Activated naive CD8-positive, alpha-beta T cell treated with anti-CD3 and anti-CD28 coated beads, Interleukin-2, amount 50 U/mL, for 24 hours (primary cell): ENCODE results near the gene DNAJC18.

Source experiments
- ATAC-seq: fragments of 150-1000 bp; cut with Tn5 transposase; one replicate; pipeline ENCODE4 v1.10.0; 2021
- DNase-seq: peaks from one replicate; pipeline ENCODE4 v3.0.0; 2021
- H3K27ac Mint-ChIP-seq: one replicate; pipeline ENCODE4 v1.8.0; 2021; ENCODE audit warnings: mild to moderate bottlenecking, mixed read lengths
- H3K27me3 Mint-ChIP-seq: one replicate; pipeline ENCODE4 v1.8.0; 2021; ENCODE audit warnings: mixed read lengths
- H3K36me3 Mint-ChIP-seq: one replicate; pipeline ENCODE4 v1.8.0; 2021; ENCODE audit warnings: low read depth, mixed read lengths
- H3K4me1 Mint-ChIP-seq: one replicate; pipeline ENCODE4 v1.8.0; 2021; ENCODE audit warnings: mixed read lengths
- H3K4me3 Mint-ChIP-seq: one replicate; pipeline ENCODE4 v1.8.0; 2021; ENCODE audit warnings: mild to moderate bottlenecking, moderate library complexity, mixed read lengths
- H3K9me3 Mint-ChIP-seq: one replicate; pipeline ENCODE4 v1.8.0; 2021; ENCODE audit warnings: mixed read lengths

Gene DNAJC18

DNA sequence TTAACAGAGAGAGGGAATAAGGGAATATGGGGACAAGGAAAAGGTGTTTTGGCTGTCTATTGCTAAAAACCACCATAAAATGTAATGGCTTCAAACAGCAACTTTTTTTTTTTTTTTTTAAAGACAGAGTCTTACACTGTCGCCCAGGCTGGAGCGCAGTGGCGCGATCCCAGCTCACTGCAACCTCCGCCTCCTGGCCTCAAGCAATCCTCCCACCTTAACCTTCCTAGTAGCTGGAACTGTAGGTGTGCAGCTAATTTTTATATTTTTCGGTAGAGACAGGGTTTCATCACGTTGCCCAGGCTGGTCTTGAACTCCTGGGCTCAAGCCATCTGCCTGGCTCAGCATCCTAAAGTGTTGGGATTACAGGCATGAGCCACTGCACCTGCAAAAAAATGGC, 31.1 kb downstream of the DNAJC18 start:
- Mint-ChIP-seq H3K4me3 (no peak overlapping the region), H3K27ac (no peak overlapping the region), H3K9me3 (no peaks in the 10 kb centered on the region), H3K36me3 (peaks cover 10% of the 10 kb centered on the region), H3K27me3 (no peaks in the 10 kb centered on the region), H3K4me1 (peaks cover 30% of the 10 kb centered on the region)
- no peak for DNase-seq
- no peak for ATAC-seq

DNA sequence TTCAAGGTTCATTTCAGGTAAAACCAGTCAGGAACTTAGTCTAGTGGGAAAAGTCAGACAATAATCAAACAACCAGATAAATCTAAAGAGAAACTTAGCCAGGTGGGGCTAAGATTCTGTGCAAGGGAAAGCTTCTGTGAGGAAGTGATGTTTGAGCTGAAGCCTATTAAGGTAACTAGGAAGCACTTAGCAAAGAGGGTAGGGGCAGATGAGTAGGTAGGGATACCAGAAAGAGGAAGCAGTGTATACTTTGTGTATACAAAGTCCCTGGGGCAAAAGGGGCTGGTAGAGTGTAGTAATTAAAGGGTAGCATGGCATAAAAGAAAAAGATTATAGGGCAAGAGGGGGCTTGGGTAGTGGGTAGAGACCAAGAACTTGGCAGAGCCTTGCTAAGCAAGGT, 31.8 kb downstream of the DNAJC18 start:
- no peaks in the 10 kb centered on the region for H3K9me3 Mint-ChIP-seq

DNA sequence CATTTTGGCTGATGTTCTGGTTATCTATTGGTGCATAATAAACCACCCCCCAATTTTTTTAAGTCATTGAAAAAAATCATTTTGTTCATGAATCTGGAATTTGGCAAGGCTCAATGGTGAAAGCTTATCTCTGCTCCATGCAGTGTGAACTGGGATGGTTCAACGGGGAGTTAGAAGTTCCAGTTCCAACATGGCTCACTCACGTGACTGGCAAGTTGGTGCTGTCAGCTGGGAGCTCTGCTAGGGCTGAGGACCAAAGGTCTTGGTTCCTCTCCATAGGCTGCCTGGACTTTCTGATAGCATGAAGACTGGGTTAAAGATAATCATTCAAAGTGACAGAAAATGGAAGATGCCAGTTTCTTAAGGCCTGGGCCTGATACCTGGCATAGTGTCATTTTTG, 32.4 kb downstream of the DNAJC18 start:
- no peak for ATAC-seq
- peaks cover 6% of the 10 kb centered on the region for H3K36me3 Mint-ChIP-seq
- H3K9me3 Mint-ChIP-seq: no peaks in the 10 kb centered on the region
- H3K4me3 Mint-ChIP-seq: no peak overlapping the region
- H3K27me3 Mint-ChIP-seq: no peaks in the 10 kb centered on the region
- no peak for DNase-seq
- peaks cover 30% of the 10 kb centered on the region for H3K4me1 Mint-ChIP-seq
- no peak overlapping the region for H3K27ac Mint-ChIP-seq

More for the DNA sequence above, 31.8 kb downstream of the DNAJC18 start:
- ATAC-seq (no peak), DNase-seq (no peak)
- Mint-ChIP-seq H3K4me1 (peaks cover 30% of the 10 kb centered on the region), H3K36me3 (peaks cover 8% of the 10 kb centered on the region), H3K27me3 (no peaks in the 10 kb centered on the region), H3K4me3 (no peak overlapping the region), H3K27ac (no peak overlapping the region)

DNA sequence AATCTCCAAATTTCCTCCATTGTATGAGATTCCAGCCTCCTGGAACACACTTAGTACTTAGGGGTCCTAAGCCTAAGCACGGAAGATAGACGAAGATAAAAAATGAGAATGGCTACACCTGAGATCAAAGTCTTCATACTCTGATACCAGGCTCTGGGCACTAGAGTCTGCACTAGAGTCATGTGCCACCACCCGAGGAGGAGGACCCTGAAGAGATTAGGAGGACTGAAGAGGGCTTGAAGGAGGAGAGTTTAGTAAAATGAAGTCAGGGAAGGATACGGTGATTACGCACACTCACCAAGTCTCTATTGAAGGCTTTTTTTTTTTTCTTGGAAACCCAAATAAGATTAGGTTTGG, 34.9 kb downstream of the DNAJC18 start:
- H3K27me3 Mint-ChIP-seq: no peaks in the 10 kb centered on the region
- peaks cover 36% of the 10 kb centered on the region for H3K4me1 Mint-ChIP-seq
- DNase-seq (no peak), ATAC-seq (no peak)
- peak overlapping the region; percentile 99 for H3K27ac Mint-ChIP-seq
- H3K36me3 Mint-ChIP-seq: peaks cover 2% of the 10 kb centered on the region
- no peaks in the 10 kb centered on the region for H3K9me3 Mint-ChIP-seq
- peak overlapping the region; percentile 88 for H3K4me3 Mint-ChIP-seq

DNA sequence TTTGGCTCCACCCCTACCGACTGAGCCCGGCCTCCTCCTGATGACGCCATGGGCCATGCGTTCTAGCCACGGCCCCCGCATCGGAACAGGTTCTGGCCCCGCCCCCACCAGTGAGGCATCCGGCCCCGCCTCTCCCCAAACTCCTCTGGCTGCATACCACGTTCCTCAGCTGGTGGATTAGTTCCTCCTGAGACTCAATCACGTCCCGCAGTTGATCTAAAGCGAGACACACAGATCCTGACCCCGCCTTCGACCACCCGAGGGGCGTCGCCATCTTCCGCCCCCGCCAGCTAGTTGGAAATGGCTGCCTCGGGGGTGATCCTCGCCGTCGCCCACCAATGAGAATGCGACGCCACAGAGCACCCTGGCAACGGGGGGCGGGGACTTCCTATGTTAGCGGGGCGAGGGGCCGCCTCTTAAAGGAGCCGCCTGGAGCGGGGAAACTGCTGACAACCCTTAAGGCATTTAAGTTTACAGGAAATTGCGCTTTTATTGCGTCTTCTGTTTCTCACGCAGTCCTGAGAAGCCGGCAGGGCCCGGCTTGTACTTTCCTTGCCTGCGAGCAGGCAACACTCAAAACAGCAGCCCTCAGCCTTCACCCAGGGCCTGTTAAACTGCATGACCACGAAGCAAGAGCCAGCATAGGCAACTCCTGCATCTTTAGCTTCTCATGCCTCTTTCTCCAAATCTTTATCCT, 35.4 kb downstream of the DNAJC18 start, which contains the start of gene SPATA24:
TSS of gene SPATA24 (minus strand) at position 303 of the 697 bp plus-strand sequence. CDS start at position 274, 29 bp downstream.
- no peaks in the 10 kb centered on the region for H3K9me3 Mint-ChIP-seq
- ATAC-seq (peak; percentile 90), DNase-seq (peak; percentile 98)
- H3K4me3 Mint-ChIP-seq: peak within 1 kb of the TSS; percentile 88
- peak within 1 kb of the TSS; percentile 99 for H3K27ac Mint-ChIP-seq
- H3K27me3 Mint-ChIP-seq: no peaks in the 10 kb centered on the region
- peaks cover 42% of the 10 kb centered on the region for H3K4me1 Mint-ChIP-seq
- peaks cover 2% of the 10 kb centered on the region for H3K36me3 Mint-ChIP-seq

DNA sequence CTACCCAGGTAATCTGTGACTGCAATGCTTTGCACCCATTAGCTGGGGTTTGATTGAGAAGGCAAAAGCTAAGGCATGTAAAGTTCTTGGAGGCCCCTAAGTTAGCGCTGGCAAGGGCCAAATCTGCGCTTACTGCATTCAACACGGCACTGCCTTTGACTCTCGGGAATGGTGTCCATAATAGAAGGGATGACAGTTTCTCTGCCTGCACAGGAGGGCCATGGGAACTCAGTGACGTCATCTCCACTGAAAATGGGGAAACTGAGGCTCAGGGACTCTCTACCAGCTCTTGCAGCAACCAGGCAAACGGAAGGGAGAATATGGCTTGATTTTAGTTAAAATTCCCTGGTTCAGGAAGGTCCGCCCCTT, 35.9 kb downstream of the DNAJC18 start:
- Mint-ChIP-seq H3K4me3 (peak overlapping the region; percentile 88), H3K9me3 (no peaks in the 10 kb centered on the region), H3K27me3 (no peaks in the 10 kb centered on the region), H3K36me3 (peaks cover 2% of the 10 kb centered on the region), H3K4me1 (peaks cover 43% of the 10 kb centered on the region), H3K27ac (peak overlapping the region; percentile 99)
- DNase-seq (no peak), ATAC-seq (no peak)

DNA sequence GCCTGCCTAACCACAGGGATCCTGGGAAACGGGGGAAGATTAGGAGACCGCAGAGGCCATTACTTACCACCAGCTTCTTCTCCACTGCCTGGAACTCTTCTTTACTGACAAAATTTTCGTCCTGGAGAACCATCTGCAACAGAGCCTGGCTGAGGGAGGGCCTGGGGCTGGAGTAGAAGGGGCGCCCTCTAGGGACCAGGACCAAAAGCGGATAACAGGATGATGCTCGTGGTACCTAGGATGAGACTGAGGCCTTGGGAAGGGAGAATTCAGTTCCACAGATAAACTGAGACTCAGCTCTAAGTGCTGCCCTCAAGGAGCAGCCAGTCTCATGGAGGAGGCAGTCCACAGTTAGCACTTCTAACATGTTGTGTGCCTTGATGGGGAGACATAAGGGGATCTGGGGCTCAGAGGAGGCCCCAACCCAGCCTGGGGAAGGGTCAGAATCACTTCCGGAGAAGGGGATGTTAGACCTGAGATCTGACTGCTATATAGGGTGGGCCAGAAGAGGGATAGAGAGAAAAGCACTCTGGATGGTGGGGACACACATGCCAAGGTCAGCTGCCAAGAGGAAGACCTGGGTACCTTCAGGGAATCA, 36.7 kb downstream of the DNAJC18 start:
- DNase-seq (peak; percentile 44), ATAC-seq (no peak)
- Mint-ChIP-seq H3K4me1 (peaks cover 41% of the 10 kb centered on the region), H3K27ac (peak overlapping the region; percentile 99), H3K36me3 (no peaks in the 10 kb centered on the region), H3K27me3 (no peaks in the 10 kb centered on the region), H3K9me3 (no peaks in the 10 kb centered on the region), H3K4me3 (peak overlapping the region; percentile 88)

DNA sequence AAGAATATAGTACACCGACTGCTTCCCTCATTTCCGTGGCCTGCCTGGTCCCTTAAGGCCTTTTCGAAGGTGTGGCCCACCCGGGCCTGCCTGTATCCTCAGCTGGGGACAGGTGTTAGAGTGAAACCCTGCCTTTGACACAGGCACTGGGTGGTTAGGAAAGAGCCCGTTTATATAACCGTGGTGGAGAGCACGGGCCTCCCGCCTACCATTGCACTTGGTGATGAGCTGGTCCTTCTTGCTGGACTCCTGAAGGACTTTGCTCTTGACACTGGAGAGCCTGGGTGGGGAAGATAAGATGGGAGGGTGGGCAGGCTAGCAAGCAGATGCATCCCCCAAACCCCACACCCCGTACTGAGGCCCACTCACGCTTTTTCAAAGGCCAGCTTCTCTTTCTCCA, 37.8 kb downstream of the DNAJC18 start:
- ATAC-seq (no peak), DNase-seq (no peak)
- Mint-ChIP-seq H3K36me3 (no peaks in the 10 kb centered on the region), H3K27me3 (no peaks in the 10 kb centered on the region), H3K27ac (no peak overlapping the region), H3K4me1 (peaks cover 40% of the 10 kb centered on the region), H3K9me3 (no peaks in the 10 kb centered on the region), H3K4me3 (no peak overlapping the region)

DNA sequence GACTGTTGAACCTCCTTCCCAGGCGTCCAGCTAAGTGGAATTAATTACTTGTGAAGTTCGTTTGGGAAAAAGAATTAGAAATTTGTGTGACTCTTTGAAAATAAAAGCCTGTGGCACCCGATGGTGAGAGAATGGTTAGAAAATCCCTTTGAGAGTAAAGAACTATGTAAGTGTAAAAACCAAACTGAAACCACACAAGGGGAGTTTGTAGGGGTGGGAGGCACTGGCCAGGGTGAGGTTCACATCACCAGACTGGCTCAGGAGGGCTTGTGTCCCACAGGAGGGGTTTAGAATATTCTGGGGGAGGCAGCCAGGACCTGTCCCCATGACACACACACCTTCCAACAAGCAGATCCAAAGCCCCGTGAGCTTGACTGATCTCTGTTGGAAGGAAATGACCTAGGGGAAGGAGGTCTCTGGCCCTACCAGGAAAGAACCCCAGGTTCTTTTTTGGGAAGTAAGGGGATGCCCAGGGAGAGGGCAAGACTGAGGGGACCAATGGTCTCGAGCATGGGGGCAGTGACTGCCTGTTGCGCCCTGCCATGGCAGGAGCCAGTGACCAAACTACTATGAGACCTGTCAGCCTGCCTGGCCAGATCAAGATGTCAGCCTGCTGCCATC, 39.7 kb downstream of the DNAJC18 start:
- Mint-ChIP-seq H3K27ac (peak overlapping the region; percentile 78), H3K27me3 (no peaks in the 10 kb centered on the region), H3K9me3 (no peaks in the 10 kb centered on the region), H3K4me3 (no peak overlapping the region), H3K4me1 (peaks cover 42% of the 10 kb centered on the region), H3K36me3 (peaks cover 3% of the 10 kb centered on the region)
- no peak for DNase-seq
- ATAC-seq: peak; percentile 27

DNA sequence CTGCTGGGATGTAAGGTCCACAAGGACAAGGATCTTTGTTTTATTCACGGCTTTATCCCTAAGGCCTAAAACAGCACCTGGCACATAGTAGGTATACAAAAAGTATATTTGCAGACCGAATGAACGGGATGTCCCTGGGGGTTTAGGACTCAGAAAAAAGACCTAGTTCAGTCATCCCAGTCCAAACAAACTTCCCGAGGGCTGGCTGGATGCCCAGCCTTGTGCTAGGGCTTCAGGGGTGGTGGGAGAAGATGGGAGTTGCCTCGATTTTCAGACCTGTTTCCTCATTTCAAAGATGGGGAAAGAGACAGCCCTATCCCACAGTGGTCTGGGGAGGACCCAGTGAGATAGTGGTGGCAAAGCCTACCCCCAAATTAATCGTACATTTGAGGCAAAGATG, 41.4 kb downstream of the DNAJC18 start:
- no peak for ATAC-seq

DNA sequence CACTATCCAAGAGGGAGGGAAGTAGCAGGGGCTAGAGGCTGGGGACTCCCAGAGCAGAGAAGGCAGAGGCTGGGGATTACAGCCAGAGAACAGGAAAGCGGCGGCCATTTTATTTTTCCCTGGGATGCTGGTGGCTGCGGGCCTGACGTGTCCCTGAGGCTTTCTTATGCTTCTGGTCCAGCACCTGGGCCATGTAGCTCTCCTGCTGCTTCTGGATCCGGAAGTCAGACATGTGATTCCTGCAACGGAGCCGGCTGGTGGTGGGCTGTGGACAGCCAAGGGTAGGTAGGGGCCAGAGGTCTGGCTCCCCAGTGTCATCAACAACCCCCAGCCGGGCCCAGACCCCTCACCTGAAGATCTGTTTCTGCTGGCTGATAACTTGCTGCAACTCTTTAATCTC, 42.6 kb downstream of the DNAJC18 start:
- no peak overlapping the region for H3K27ac Mint-ChIP-seq
- peaks cover 3% of the 10 kb centered on the region for H3K36me3 Mint-ChIP-seq
- no peaks in the 10 kb centered on the region for H3K27me3 Mint-ChIP-seq
- H3K4me3 Mint-ChIP-seq: no peak overlapping the region
- DNase-seq (no peak), ATAC-seq (no peak)
- peaks cover 29% of the 10 kb centered on the region for H3K4me1 Mint-ChIP-seq
- H3K9me3 Mint-ChIP-seq: no peaks in the 10 kb centered on the region

More for the DNA sequence above, 41.4 kb downstream of the DNAJC18 start:
- Mint-ChIP-seq H3K4me1 (peaks cover 32% of the 10 kb centered on the region), H3K4me3 (no peak overlapping the region), H3K27me3 (no peaks in the 10 kb centered on the region), H3K36me3 (peaks cover 3% of the 10 kb centered on the region), H3K9me3 (no peaks in the 10 kb centered on the region), H3K27ac (peak overlapping the region; percentile 31)
- DNase-seq: no peak

DNA sequence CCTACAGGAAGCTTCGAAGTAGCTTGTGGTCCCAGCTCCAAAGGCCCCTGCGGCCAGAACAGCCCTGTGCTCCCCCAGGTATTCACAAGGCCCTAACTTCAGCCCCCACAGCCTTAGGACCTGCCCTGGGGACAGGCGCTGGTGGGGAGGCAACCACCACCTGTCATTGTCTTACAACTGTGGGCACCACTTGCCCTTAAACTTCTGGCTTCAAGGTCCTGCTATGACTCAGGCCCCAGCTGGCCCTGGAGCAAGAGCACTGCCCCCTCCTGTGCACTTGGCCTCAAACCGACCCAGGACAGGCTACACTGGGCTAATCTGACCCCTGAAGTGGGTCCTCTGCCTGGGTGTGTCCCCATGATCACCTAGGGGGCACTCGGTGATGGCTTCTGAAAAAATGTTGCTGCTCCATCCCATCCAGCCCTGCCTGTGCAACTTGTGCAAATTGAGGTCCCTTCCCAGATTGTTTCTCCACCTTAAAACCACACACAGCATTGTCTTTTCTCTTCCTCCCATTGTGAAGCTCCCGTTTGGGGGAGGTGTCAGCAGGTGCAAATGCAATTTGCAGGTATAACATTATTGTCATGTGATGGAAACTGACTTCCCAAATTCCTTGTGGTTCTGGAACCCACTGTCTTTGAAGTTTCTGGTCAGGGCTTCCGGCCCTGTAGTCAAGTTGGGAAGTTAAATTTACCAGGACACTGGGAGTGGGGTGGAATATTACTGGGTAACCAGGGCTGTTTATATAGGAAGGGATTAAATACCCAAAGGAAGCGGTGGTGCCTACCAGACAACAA, 43.3 kb downstream of the DNAJC18 start:
- H3K27ac Mint-ChIP-seq: no peak overlapping the region
- no peak for DNase-seq
- peak overlapping the region; percentile 1 for H3K4me3 Mint-ChIP-seq
- ATAC-seq: no peak
- H3K9me3 Mint-ChIP-seq: no peaks in the 10 kb centered on the region
- H3K36me3 Mint-ChIP-seq: peaks cover 3% of the 10 kb centered on the region
- no peaks in the 10 kb centered on the region for H3K27me3 Mint-ChIP-seq
- H3K4me1 Mint-ChIP-seq: peaks cover 35% of the 10 kb centered on the region

DNA sequence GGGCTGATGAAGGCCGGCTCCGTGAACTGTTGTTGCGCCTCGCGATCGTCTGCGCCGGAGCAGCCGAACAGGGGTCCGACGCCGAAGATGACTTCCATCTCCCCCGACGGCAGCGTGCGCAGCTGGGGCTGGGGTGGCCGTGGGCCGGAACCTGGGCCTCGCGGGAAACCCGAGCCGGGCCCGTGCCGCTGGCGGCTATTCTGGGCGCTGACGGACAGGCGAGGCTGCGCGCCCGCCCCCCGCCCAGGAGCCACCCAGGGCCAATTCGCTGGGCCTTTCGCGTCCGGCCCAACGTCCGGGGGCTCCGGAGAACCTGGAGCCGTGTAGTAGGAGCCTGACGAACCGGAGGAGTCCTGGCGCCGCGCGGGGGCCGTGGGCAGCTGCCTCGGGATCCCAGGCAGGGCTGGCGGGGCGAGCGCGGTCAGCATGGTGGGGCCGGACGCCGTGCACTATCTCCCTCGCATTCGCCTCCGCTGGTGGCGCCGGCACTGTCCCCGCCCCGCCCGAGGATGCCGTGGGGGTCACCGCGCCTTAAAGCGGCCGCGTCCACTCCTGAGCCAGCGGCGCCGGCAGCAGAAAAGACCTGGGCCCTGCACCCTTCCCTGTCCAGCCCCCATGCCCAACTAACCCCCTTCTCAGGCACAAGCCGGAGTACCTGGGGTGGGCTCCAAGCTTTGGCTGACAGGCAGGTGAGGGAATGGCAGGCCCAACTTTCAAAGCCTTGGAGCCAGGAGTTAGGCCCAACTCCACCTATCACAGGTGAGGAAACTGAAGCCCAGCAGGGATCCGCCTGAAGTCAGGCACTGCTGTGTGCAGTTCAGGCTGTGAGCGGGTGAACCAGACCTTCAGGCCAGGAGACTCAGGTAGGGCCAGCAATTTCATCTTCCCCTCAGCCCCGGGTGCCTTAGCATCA, 44.4 kb downstream of the DNAJC18 start, which contains the start of gene PROB1:
TSS of gene PROB1 (minus strand) at position 451 of the 913 bp plus-strand sequence. CDS start at position 428, 23 bp downstream.
- Mint-ChIP-seq H3K27me3 (no peaks in the 10 kb centered on the region), H3K27ac (no peak within 1 kb of the TSS), H3K9me3 (no peaks in the 10 kb centered on the region), H3K4me3 (peak within 1 kb of the TSS; percentile 92), H3K4me1 (peaks cover 45% of the 10 kb centered on the region), H3K36me3 (peaks cover 3% of the 10 kb centered on the region)
- DNase-seq (no peak), ATAC-seq (no peak)
